NT2/D1 (cell line): ENCODE data around the gene MRPL16.

Experiments
- YY1 ChIP-seq: IDR thresholded peaks from 2 replicates; pipeline ENCODE4 v1.6.1; 2011; ENCODE audit not compliant: insufficient read length, insufficient read depth
- ZNF274 ChIP-seq: IDR thresholded peaks from 2 replicates; pipeline ENCODE4 v1.6.1; 2011; ENCODE audit warnings: mild to moderate bottlenecking, low read depth, low read length

- no peak for TF ChIP-seq ZNF274
- no peak for TF ChIP-seq YY1
Observed at GRCh38 chr11:59758401-59759037, 52.1 kb downstream of the MRPL16 start.
